HepG2 (cell line): Measurements from ENCODE around the gene TIMM13. TPM values are rescaled to one million over a fixed set of nuclear protein-coding genes. Genes with fewer than 3 reads are reported as not detected.

Experiments used
- CEBPG ChIP-seq: IDR thresholded peaks from 2 replicates; pipeline ENCODE4 v1.6.1; 2016
- EED ChIP-seq: sonication (generic); formaldehyde crosslinking; IDR thresholded peaks from 2 replicates; pipeline ENCODE4 v1.5.0; 2020; ENCODE audit warnings: mild to moderate bottlenecking, missing genetic modification reagents
- IRF2 ChIP-seq: IDR thresholded peaks from 2 replicates; pipeline ENCODE4 v1.6.1; 2018; ENCODE audit warnings: missing genetic modification reagents, missing compliant biosample characterization
- KDM3A ChIP-seq: IDR thresholded peaks from 2 replicates; pipeline ENCODE4 v1.6.1; 2018; ENCODE audit warnings: low read depth, missing compliant biosample characterization
- MIER3 ChIP-seq: IDR thresholded peaks from 2 replicates; pipeline ENCODE4 v1.6.1; 2016; ENCODE audit warnings: missing compliant biosample characterization, borderline replicate concordance
- NCOR1 ChIP-seq: fragments of 200-600 bp; sonication (generic); IDR thresholded peaks from 2 replicates; pipeline ENCODE4 v1.7.0; 2017; ENCODE audit warnings: antibody characterized with exemption, low read length, borderline replicate concordance
- PCBP1 ChIP-seq: fragments of 200-400 bp; formaldehyde crosslinking; IDR thresholded peaks from 2 replicates; pipeline ENCODE4 v1.6.1; 2017; ENCODE audit warnings: mild to moderate bottlenecking, low read depth, low read length, borderline replicate concordance
- SNAPC5 ChIP-seq: sonication (generic); formaldehyde crosslinking; IDR thresholded peaks from 2 replicates; pipeline ENCODE4 v1.8.1; 2023; ENCODE audit warnings: mild to moderate bottlenecking, missing genetic modification reagents, borderline replicate concordance
- SRF ChIP-seq: IDR thresholded peaks from 2 replicates; pipeline ENCODE4 v1.6.1; 2011; ENCODE audit warnings: mild to moderate bottlenecking, low read depth, low read length, moderate library complexity
- TCF12 ChIP-seq, 2 experiments: fragments of 450-650 bp in 1 of 2; sonication (generic) in 1 of 2; formaldehyde crosslinking in 1 of 2; IDR thresholded peaks; 2 replicates each; pipeline versions ENCODE4 v1.6.1 to v1.8.0; 2017 to 2022; ENCODE audit warnings: antibody characterized with exemption in 1 of 2, mild to moderate bottlenecking in 1 of 2, missing genetic modification reagents in 1 of 2, moderate library complexity in 1 of 2
- TERF1 ChIP-seq: sonication (generic); formaldehyde crosslinking; IDR thresholded peaks from 2 replicates; pipeline ENCODE4 v1.8.0; 2022; ENCODE audit warnings: mild to moderate bottlenecking, missing genetic modification reagents, moderate library complexity
- TFDP2 ChIP-seq: sonication (generic); formaldehyde crosslinking; IDR thresholded peaks from 2 replicates; pipeline ENCODE4 v1.4.0; 2020; ENCODE audit warnings: missing genetic modification reagents
- ZBTB3 ChIP-seq: sonication (generic); formaldehyde crosslinking; IDR thresholded peaks from 2 replicates; pipeline ENCODE4 v1.4.0; 2020; ENCODE audit warnings: low read depth, mild to moderate bottlenecking, moderate library complexity, missing genetic modification reagents, borderline replicate concordance
- ZMAT3 ChIP-seq: sonication (generic); formaldehyde crosslinking; conservative IDR thresholded peaks from 2 replicates; pipeline ENCODE4 v1.7.0; 2021; ENCODE audit warnings: missing genetic modification reagents
- ZNF24 ChIP-seq: fragments of 450-650 bp; IDR thresholded peaks from 2 replicates; pipeline ENCODE4 v1.6.1; 2017; ENCODE audit warnings: antibody characterized with exemption, mild to moderate bottlenecking
- ZNF558 ChIP-seq: sonication (generic); formaldehyde crosslinking; IDR thresholded peaks from 2 replicates; pipeline ENCODE4 v1.9.0; 2022; ENCODE audit warnings: mild to moderate bottlenecking, missing genetic modification reagents, borderline replicate concordance
- ZNF672 ChIP-seq: sonication (generic); formaldehyde crosslinking; IDR thresholded peaks from 2 replicates; pipeline ENCODE4 v1.8.1; 2022; ENCODE audit warnings: missing genetic modification reagents
- ZNF724P ChIP-seq: sonication (generic); formaldehyde crosslinking; IDR thresholded peaks from 2 replicates; pipeline ENCODE4 v1.8.0; 2022; ENCODE audit warnings: missing genetic modification reagents, borderline replicate concordance
- polyA plus RNA-seq, 8 experiments: library from polyadenylated mRNA; depleted of rRNA in 3 of 8; stranded (reverse) in 7 of 8; unstranded in 1 of 8; fragments of >200 nt; fragmentation: Illumina TruSeq in 4 of 8; extraction: Trizol in 4 of 8; gene quantifications; 2 replicates each; pipeline versions ENCODE4 v1.2.1 to v1.2.3, GENCODE V29; 2011 to 2016; ENCODE audit warnings: low read depth in 4 of 8, missing spikeins in 1 of 8, mixed read lengths in 1 of 8; ENCODE audit not compliant: insufficient read depth in 1 of 8
- total RNA-seq, 5 experiments: library from RNA; depleted of rRNA; stranded (reverse); fragments of >200 nt; fragmentation: Illumina TruSeq; extraction: Trizol; gene quantifications; 2 replicates each; pipeline ENCODE4 v1.2.3, GENCODE V29; 2016; ENCODE audit warnings: low read depth in 1 of 5
- TF ChIP-seq, protein P1 (sequence below): sonication (generic); formaldehyde crosslinking; conservative IDR thresholded peaks from 2 replicates; pipeline ENCODE4 v1.4.0; 2020; ENCODE audit warnings: mild to moderate bottlenecking, missing genetic modification reagents, moderate library complexity
- TF ChIP-seq, protein P2 (sequence below): sonication (generic); formaldehyde crosslinking; conservative IDR thresholded peaks from 2 replicates; pipeline ENCODE4 v1.8.0; 2022; ENCODE audit warnings: mild to moderate bottlenecking, moderate library complexity, missing genetic modification reagents

TIMM13 gene
- total and polyA plus RNA-seq, 2 of the 13 experiments (the other 11 are each of a cell fraction or from before 2014, with no cell fraction given) = 48.4 to 108 TPM

- TF ChIP-seq, protein P1, sequence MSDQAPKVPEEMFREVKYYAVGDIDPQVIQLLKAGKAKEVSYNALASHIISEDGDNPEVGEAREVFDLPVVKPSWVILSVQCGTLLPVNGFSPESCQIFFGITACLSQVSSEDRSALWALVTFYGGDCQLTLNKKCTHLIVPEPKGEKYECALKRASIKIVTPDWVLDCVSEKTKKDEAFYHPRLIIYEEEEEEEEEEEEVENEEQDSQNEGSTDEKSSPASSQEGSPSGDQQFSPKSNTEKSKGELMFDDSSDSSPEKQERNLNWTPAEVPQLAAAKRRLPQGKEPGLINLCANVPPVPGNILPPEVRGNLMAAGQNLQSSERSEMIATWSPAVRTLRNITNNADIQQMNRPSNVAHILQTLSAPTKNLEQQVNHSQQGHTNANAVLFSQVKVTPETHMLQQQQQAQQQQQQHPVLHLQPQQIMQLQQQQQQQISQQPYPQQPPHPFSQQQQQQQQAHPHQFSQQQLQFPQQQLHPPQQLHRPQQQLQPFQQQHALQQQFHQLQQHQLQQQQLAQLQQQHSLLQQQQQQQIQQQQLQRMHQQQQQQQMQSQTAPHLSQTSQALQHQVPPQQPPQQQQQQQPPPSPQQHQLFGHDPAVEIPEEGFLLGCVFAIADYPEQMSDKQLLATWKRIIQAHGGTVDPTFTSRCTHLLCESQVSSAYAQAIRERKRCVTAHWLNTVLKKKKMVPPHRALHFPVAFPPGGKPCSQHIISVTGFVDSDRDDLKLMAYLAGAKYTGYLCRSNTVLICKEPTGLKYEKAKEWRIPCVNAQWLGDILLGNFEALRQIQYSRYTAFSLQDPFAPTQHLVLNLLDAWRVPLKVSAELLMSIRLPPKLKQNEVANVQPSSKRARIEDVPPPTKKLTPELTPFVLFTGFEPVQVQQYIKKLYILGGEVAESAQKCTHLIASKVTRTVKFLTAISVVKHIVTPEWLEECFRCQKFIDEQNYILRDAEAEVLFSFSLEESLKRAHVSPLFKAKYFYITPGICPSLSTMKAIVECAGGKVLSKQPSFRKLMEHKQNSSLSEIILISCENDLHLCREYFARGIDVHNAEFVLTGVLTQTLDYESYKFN (CRISPR knock-in tag) = peak; percentile 94
- TF ChIP-seq SNAPC5 (CRISPR knock-in tag) = no peak
- no peak for TF ChIP-seq TERF1
- TF ChIP-seq ZBTB3 (CRISPR knock-in tag) = no peak; the same call in 1 of the 2 replicates
- peak; percentile 83; the same call in 1 of the 2 replicates for TF ChIP-seq KDM3A
- TF ChIP-seq TFDP2 = peak; percentile 65
- TF ChIP-seq MIER3 = peak; percentile 83
- TF ChIP-seq ZMAT3 (CRISPR knock-in tag) = peak; percentile 88; the same call in 1 of the 2 replicates
- no peak for TF ChIP-seq ZNF24
- TF ChIP-seq IRF2 (CRISPR knock-in tag) = peak; percentile 78
- no peak for TF ChIP-seq ZNF724P (CRISPR knock-in tag)
- peak; percentile 36; the same call in 1 of the 2 replicates for TF ChIP-seq ZNF558 (CRISPR knock-in tag)
- no peak for TF ChIP-seq PCBP1
- TF ChIP-seq NCOR1 = peak; percentile 56; the same call in 1 of the 2 replicates
- TF ChIP-seq TCF12 (IDR thresholded peaks at IDR 0.05) = no peak
- peak; percentile 47; the same call in 1 of the 2 replicates for TF ChIP-seq TCF12 (CRISPR knock-in tag; IDR thresholded peaks at IDR 0.05)
- no peak for TF ChIP-seq SRF
- no peak for TF ChIP-seq EED (CRISPR knock-in tag)
- no peak for TF ChIP-seq ZNF672
- TF ChIP-seq CEBPG (CRISPR knock-in tag) = peak; percentile 61
- TF ChIP-seq, protein P2, sequence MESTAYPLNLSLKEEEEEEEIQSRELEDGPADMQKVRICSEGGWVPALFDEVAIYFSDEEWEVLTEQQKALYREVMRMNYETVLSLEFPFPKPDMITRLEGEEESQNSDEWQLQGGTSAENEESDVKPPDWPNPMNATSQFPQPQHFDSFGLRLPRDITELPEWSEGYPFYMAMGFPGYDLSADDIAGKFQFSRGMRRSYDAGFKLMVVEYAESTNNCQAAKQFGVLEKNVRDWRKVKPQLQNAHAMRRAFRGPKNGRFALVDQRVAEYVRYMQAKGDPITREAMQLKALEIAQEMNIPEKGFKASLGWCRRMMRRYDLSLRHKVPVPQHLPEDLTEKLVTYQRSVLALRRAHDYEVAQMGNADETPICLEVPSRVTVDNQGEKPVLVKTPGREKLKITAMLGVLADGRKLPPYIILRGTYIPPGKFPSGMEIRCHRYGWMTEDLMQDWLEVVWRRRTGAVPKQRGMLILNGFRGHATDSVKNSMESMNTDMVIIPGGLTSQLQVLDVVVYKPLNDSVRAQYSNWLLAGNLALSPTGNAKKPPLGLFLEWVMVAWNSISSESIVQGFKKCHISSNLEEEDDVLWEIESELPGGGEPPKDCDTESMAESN = peak; percentile 78
Measured at GRCh38 chr19:2416321-2417097, 10.9 kb downstream of the TIMM13 start (continued).
